Cardiac fibroblast (primary cell): ENCODE results near the gene NEUROD6.

Experiments used
- DNase-seq, 2 donors: peaks; one replicate each; pipeline versions ENCODE4 v3.0.0 to v3.0.0-alpha.2; 2010; ENCODE audit warnings: low read depth in 2 of 2
- H3K4me3 ChIP-seq, 2 donors: replicated peaks in 1 of 2; 1 replicate in 1 of 2; 2 replicates in 1 of 2; pipeline ENCODE4 v1.5.1; 2011; ENCODE audit warnings: low read depth in 2 of 2, low read length in 2 of 2, mild to moderate bottlenecking in 2 of 2, moderate library complexity in 1 of 2
- TF ChIP-seq, protein P1 (sequence below): IDR thresholded peaks from one replicate; pipeline ENCODE4 v1.5.1; 2011; ENCODE audit warnings: low read depth, mild to moderate bottlenecking, low read length, inconsistent platforms

Gene NEUROD6

GRCh38 chr7:31340603-31341002 is at the start of gene NEUROD6:
Gene NEUROD6 (minus strand): TSS chr7:31340726. CDS start chr7:31339268, 1,458 bp downstream.
- no peak for DNase-seq
- no peak within 1 kb of the TSS for H3K4me3 ChIP-seq
- TF ChIP-seq, protein P1, sequence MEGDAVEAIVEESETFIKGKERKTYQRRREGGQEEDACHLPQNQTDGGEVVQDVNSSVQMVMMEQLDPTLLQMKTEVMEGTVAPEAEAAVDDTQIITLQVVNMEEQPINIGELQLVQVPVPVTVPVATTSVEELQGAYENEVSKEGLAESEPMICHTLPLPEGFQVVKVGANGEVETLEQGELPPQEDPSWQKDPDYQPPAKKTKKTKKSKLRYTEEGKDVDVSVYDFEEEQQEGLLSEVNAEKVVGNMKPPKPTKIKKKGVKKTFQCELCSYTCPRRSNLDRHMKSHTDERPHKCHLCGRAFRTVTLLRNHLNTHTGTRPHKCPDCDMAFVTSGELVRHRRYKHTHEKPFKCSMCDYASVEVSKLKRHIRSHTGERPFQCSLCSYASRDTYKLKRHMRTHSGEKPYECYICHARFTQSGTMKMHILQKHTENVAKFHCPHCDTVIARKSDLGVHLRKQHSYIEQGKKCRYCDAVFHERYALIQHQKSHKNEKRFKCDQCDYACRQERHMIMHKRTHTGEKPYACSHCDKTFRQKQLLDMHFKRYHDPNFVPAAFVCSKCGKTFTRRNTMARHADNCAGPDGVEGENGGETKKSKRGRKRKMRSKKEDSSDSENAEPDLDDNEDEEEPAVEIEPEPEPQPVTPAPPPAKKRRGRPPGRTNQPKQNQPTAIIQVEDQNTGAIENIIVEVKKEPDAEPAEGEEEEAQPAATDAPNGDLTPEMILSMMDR: no peak

GRCh38 chr7:31384466-31384865 is 43.9 kb upstream of the NEUROD6 start:
- TF ChIP-seq, protein P1: no peak
- DNase-seq: no peak
- H3K4me3 ChIP-seq: no peak overlapping the region

DNA sequence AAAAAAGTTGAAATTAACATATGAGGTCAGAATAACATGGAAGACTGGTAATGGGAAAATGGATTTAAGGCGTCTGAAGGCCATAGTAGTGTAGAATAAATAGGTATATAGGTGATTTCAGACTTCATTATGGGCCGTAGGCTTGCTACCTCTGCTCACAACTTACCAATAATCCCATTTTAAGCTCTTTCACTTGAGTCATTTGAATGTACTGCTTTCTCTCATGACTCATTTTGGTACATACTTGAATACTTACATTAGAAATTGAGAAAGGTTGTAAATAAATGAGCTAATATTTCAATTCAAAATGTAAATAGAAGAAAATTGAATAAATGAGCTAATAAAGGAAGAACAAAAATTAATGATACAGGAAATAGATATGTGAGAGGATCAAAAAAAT is 42.2 kb upstream of the NEUROD6 start:
- DNase-seq: peak in 1 of 2 donors; percentile 2
- H3K4me3 ChIP-seq: no peak overlapping the region
- TF ChIP-seq, protein P1: no peak

DNA sequence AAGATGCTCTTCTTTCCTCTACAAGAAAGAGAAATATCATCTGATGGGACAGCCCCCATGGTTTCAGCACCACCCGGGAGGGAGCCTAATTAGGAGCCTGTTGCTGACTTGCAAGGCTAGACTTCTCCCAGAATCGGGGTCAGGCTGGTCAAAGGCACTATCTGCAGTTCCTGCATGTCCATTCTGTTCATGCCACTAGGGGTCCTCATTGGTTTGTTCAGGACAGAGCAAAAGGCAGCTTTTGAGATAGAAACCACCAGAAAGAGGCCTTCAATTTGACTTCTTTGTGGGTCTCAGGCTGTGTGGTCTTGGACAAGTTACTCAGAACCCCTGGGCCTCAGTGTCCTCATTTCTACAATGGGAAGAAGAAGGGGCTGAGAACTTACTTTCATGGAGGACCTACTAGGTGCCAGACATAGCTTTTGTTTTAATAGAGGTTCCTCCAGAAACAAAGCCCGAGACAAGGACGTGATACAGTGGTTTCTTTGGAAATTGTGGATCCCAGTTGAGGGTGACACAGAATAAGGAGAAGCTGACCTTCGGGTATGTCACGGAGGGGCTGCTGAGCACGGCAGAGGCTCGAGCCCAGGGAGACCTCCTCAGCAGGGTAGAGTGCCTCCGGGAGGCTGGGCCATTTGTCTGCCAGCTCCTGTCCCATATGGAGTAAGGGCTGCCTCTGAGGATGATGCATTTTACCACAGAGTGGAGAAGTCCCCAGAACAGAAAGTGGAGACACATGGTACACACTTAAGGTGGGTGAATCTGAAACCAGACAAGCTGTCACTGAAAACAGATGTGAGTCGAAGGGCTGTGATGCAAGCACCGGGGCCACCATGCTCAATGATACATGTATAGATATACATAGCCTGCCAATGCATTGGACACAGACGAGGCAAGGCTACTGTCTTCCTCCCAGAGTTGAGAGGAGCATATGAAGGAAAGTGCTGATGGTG is 33.1 kb upstream of the NEUROD6 start:
- TF ChIP-seq, protein P1: peak; percentile 42
- peak; percentile 41 to 49 for DNase-seq
- no peak overlapping the region for H3K4me3 ChIP-seq

GRCh38 chr7:31372231-31372959 is 31.9 kb upstream of the NEUROD6 start:
- no peak for DNase-seq
- TF ChIP-seq, protein P1: no peak
- no peak overlapping the region for H3K4me3 ChIP-seq

DNA sequence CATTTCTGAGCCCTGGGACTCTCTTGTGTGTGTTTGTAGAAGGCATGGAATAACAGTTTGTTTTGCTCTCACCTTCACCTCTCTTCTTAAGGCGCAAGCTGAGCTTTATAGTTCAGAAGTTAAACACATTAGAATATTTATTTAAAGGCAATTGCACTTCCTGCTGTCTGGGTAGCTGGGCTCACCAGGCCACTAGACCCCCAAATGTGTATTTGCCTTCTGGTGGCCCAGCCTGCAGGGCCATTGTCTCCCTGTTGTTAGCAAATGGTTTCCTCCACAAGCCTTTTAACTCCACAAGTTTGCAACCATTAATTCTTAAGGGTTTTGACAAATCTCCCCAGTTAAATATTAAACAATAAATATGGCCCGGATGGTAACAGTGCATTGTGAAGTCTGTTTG is 31.1 kb upstream of the NEUROD6 start:
- TF ChIP-seq, protein P1: no peak
- no peak for DNase-seq
- H3K4me3 ChIP-seq: no peak overlapping the region
